T47D (cell line): ENCODE measurements around the gene BOD1L2.

Source experiments
- DNase-seq, 2 experiments: peaks; one replicate each; pipeline versions ENCODE4 v3.0.0 to v3.0.0-alpha.2; 2011 to 2012; ENCODE audit warnings: low read depth in 1 of 2, low spot score in 1 of 2
- JUND ChIP-seq: IDR thresholded peaks from 2 replicates; pipeline ENCODE4 v1.6.1; 2012; ENCODE audit warnings: low read depth
- in situ Hi-C: cut with HindIII; loops from 2 replicates; pipeline ENCODE4 v1.10.0; 2016; ENCODE audit warnings: low sequenced_read_pairs, low pct_unique_long_range_greater_than_20kb

BOD1L2 gene

DNA sequence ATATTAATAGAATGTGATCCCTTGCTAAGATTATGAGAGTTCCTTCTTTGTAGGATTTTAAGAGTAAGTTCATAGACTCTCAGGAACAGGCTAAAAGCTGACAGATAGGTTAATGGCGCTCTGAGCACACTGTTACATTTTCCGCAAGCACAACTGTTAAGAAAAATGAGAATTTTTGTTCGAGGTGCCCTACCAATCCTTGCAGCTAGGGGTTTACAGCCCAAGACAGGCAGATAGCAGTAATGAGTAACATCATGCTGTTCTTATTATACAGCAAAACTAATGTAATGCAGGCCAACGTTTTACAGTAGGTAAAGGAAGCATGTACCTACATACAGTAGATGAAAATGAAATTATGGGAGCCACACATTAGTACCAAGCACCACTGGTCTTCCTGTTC, 11.2 kb upstream of the BOD1L2 start:
- DNase-seq: no peak
- TF ChIP-seq JUND: no peak

DNA sequence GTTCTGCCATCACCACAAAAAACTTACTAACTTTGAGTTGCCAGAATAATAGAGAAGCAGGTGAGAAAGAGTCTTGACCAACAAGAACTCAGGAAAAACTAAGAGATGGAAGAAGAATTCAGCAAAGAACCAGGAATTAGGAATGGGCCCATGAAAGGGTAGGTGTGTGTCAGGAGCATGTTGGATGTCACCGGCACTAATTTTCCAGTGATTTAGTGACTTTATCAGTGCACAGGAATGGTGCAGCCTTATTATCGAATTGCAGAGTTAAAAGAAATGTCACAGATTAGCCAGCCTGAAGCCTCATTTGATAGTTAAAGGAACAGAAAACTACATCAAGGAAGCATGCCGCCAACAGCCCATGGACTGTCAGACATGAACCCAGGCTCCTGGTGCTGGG, 9.0 kb upstream of the BOD1L2 start:
- no peak for TF ChIP-seq JUND
- in situ Hi-C loops: no loop called here
- DNase-seq: no peak

More for the DNA sequence above, 11.2 kb upstream of the BOD1L2 start:
- in situ Hi-C loops: no loop called here

DNA sequence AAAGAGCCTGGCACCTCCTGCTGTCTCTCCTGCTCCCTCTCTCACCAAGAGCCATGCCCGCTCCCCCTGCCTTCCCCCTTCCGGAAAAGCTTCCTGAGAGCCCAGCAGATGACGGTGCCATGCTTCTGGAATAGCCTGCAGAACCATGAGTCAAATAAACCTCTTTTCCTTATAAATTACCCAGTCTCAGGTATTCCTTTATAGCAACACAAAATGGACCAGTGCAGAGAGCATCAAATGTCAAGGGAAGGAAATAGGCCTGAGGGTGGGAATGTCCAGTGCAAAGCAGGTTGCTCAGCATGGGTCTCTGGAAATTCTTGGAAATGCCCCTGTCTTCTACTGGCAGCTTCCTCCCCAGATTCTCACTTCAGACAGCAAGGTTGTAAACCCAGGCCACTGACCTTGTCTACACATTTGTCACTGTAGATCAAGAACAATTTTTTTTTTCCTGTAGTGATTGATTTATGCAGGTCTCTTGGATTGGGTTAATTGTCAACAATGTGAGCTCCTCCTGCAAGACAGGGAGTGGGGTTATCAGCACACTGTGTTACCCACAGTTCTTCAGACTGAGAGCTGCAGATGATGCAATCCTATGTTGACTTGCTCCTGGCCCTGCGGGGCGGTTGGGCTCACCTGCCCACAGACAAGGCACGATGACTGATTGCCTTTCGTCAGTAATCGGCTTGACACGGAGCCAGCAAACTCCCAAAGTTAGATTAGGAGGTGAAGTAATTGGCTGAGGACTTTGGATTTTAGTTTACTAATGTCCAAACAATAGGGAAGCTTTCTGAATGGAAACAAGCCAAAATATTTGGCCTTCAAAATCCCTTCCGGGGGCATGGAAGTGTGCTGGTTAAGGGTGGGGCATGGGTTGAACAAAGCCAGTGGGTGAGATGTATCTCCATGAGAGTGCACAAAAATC, 5.4 kb upstream of the BOD1L2 start:
- no peak for TF ChIP-seq JUND
- in situ Hi-C loops: no loop called here
- DNase-seq: no peak

DNA sequence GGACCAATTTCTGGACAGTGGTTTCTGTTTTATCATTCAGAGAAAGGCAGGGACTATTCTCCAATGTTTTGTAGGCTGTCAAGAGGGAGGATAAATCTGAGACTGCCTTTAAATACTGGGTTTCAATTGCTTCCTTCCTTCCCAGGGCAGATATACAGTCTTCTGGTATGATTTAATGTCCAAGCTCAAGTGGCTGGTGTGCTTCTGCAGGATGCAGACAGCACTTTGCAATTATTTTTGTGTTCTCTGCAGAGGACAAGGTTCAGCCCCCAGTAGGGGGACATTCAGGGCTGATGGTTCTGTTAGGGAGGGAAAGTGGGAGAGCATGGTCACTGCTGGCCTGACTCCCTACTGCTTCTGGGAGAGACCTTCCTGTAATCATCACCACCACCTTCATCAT, 4.6 kb upstream of the BOD1L2 start:
- in situ Hi-C loops: no loop called here
- no peak for DNase-seq
- no peak for TF ChIP-seq JUND

DNA sequence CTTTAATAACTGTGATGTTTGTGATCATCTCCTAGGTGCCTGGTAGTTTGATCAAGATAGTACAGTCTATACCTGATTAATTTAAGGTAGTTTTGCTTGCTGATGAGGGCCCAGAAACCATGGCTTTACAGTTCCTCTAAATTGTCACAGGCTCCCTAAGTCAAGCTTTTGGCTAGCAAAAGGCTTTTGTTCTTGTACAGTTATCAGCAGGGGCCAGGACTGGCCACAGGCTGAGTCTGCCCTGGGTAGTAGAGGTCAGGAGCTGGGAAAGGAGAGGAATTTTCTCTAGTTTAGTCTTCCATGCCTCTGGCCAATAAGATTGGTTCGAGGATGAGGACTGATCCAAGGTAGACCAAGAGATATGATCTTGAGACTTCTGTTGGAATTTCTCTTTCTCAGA, 3.6 kb upstream of the BOD1L2 start:
- DNase-seq: no peak
- TF ChIP-seq JUND: no peak
- in situ Hi-C loops: no loop called here

DNA sequence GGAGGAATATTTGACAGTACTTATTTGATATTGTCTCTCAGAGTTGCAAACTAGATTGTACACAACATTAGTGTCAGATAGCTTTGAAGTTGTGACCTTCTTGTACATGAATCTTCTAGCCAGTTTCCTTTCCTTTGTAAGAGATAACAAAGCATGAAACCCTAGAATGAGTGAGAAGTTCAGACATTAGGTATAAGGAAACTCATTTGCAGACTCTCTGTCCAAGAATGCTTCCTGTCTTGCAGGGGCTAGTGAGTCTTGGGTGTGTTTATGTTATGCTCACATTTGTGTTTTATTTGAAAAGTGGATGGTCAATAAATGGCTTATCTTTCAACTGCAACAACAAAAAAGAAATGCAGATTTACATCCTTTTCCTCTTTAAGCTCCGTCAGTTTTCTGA, 1.4 kb downstream of the BOD1L2 start:
- in situ Hi-C loops: no loop called here
- no peak for DNase-seq
- no peak for TF ChIP-seq JUND

DNA sequence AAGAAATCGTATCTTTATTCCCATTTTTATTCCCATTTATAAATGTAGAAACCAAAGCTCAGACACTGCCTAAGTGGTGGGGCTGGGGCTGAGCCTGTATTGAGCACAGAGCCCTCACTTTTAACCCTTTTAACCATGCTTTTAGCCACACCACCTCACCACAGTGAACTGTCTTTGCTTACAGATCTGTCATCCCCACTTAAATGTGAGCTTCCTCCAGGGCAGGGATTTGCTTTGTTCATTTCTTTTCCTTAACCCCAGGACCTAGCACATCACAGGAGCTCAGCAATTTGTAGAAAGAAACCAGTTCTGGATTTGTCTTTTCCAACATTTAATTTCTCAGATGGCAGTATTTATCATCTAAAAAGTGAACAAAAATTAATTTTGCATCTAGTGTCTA, 2.2 kb downstream of the BOD1L2 start:
- in situ Hi-C loops: no loop called here
- DNase-seq: no peak
- TF ChIP-seq JUND: no peak

DNA sequence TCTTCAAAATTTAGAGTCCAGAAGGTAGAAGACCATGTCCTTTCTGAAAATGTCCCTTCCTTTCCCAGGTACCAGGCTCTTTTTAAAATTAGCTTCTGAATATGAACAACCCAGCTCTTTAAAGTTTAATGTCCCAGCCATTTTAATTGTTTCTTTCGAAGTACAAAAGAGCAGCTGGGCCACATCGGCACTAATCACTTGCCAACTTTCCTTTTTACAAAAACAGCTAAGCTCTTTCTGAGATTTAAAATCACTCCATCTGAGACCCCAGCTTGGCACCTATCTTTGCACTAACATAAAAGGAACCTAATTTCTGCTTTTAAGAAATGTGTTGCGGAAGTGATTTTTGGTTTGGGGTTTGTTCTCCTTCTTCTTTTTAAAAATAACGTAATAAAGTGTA, 2.6 kb downstream of the BOD1L2 start:
- no peak for TF ChIP-seq JUND
- in situ Hi-C loops: no loop called here
- DNase-seq: no peak

DNA sequence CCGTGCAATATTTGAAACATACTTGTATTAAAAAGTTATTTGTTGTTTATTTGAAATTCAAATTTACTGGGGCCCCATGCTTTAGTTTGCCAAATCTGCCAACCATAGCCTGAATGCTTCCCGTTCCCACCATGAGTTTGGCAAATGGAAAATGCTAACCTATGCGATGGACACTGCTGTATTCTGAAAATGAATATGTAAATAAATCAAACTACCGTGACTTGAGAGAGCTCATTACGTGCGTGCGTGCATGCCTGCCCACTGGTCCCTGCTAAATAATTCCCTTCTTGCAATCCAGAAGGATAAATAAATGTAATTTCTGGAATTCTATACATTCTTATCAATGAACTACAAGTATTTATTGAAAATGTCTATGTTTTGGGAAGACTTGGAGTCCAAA, 3.2 kb downstream of the BOD1L2 start:
- no peak for TF ChIP-seq JUND
- in situ Hi-C loops: no loop called here
- DNase-seq: no peak

DNA sequence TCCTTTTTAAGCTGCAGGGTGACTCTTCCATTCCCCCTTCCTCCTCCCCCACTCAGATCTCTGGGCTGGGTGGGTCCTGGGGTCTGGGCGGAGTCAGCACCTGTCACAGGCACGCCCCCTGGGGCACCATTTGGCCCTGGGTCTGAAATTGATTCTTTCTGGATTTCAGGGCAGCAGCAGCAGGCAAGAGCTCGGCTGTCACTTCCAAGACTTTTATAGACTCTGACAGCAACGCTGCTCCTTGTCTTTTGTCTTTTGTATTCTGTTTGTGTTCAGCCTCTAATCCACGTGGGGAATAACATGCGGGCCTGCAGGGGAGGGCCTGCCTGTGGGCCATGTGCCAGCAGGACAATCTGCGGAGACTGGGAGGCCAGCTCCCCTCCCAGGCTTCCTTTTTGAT, 3.9 kb downstream of the BOD1L2 start:
- TF ChIP-seq JUND: no peak
- no peak for DNase-seq
- in situ Hi-C loops: no loop called here

DNA sequence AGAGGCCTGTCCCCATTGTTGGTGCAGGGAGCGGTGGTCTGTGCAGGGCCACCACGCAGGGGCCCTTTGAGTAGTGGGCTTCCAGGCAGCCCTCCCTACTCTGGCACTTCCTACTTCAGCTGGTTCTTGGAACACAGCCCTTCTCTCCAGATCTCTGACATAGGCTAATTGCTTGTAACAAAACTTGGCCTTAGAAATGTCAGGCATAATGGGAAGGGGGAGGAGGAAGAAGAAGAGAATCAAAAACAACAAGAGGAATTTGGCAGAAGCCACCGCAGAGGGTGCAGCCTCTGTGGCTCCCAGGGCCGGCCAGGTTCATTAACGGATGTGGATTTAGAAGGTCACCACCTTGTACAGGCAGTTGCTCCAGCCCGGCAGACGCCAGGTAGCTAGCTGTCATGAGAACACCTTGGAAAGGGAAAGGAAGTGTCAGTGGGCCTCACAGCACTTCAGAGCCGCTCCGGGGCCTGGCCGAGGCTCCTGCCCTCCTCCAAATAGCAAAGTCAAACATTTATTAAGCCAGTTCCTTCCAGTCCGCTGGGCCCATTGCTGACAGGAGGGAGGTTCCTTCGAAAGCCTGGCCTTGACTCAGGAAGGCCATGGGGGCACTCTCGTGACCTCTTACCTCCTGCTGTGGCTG, 7.4 kb downstream of the BOD1L2 start:
- no peak for TF ChIP-seq JUND
- no peak for DNase-seq
- in situ Hi-C loops: no loop called here

DNA sequence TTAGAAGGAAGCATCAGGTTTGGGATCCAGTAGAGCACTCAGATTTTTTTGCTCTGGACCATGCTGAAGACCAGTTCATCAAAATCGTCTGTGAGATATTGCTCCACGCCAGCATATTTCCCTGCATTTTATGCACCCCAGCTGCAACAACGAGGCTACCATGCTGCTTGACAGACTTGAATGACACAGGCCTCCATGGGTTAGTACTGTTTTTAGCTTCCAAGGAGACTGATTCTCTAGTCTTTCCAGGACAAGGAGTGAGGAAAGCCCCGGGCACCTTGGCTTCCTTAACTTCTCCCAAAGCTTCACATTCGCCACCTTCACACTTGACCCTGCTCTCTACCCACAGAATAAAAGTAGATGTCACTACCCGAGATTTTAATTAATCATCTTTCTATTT, 17.5 kb downstream of the BOD1L2 start:
- DNase-seq: no peak
- in situ Hi-C loops: no loop called here
- TF ChIP-seq JUND: no peak

DNA sequence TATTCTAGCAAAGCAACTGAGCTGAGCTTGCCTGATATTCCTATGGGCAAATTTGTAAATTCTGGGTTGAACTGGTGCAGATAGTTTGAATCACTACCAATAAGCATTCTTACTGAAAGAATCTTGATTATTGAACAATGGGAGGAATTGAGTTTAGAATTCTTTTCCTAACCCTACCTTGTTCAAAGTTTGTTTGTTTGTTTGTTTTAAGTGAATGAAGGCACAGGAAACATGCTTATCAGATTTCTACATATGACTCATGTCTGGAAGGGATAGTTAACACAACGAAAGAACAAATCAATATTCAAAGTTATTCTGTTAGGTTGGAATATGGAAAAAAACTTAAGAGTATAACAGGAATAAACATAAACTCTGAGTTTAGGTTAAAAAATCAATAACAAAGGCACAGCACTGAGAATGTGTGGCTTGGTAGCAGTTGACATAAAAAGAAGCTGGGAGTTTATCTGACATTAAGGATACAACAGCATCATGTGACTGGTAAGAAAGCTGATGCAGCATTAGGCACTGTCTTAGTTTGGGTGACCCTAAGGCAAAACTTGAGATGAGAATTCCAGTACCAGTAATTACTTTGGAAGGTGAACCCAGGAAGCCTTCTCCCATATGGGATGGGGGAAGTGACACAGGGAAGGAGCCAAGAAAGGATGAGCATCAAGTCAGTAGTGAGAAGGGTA, 20.9 kb downstream of the BOD1L2 start:
- TF ChIP-seq JUND: no peak
- DNase-seq: no peak
- in situ Hi-C loops: no loop called here

DNA sequence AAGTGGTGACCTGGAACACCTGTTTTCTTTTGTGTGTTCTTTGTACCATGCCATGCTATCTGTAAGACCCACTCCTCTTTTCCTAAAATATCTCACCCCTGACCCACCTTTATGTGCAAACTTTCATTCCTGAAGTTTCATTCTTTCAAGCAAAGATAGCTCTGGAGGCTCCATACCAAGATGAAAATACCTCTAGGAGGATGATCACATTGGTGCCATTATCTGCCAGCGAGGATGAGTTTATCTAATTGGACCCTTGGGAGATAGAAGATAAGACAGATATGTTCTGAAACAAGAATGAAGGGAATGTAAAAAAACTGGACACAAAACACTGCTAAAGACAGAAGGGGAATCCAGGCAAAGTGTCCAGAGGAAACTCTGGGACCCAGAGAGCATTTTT, 24.1 kb downstream of the BOD1L2 start:
- no peak for TF ChIP-seq JUND
- in situ Hi-C loops: no loop called here
- DNase-seq: no peak
